DOHH2 (cell line): ENCODE results near the gene AMPD3.

ENCODE experiments used
- H3F3A ChIP-seq: fragments of 200-600 bp; sonication (generic), shearing (Covaris generic); 2 replicates; pipeline ENCODE4 v1.6.0; 2016; ENCODE audit warnings: antibody characterized with exemption, mild to moderate bottlenecking; ENCODE audit not compliant: control insufficient read depth, insufficient read depth
- H3K27ac ChIP-seq: fragments of 200-600 bp; sonication (generic); 2 replicates; pipeline ENCODE4 v1.5.1; 2014; ENCODE audit warnings: low read depth, mild to moderate bottlenecking, low read length, moderate library complexity
- H3K27me3 ChIP-seq: fragments of 200-600 bp; sonication (generic); 2 replicates; pipeline ENCODE4 v1.6.1; 2014; ENCODE audit warnings: mild to moderate bottlenecking, low read length, mixed read lengths; ENCODE audit not compliant: control insufficient read depth
- H3K36me3 ChIP-seq: fragments of 200-600 bp; sonication (generic); 2 replicates; pipeline ENCODE4 v1.6.1; 2014; ENCODE audit warnings: mild to moderate bottlenecking, low read length, moderate library complexity, mixed read lengths; ENCODE audit not compliant: control insufficient read depth
- H3K4me1 ChIP-seq: fragments of 200-600 bp; sonication (generic); 2 replicates; pipeline ENCODE4 v1.6.1; 2014; ENCODE audit warnings: mild to moderate bottlenecking, low read length, mixed read lengths; ENCODE audit not compliant: control insufficient read depth
- H3K4me2 ChIP-seq: fragments of 200-600 bp; sonication (generic); 2 replicates; pipeline ENCODE4 v1.6.0; 2014; ENCODE audit warnings: mild to moderate bottlenecking, low read length, moderate library complexity
- H3K4me3 ChIP-seq: fragments of 200-600 bp; sonication (generic); 2 replicates; pipeline ENCODE4 v1.5.1; 2014; ENCODE audit warnings: mild to moderate bottlenecking, low read length, mixed read lengths
- H3K79me2 ChIP-seq: fragments of 200-600 bp; sonication (generic); 2 replicates; pipeline ENCODE4 v1.6.1; 2014; ENCODE audit warnings: mild to moderate bottlenecking, low read length, mixed read lengths; ENCODE audit not compliant: control insufficient read depth
- H3K9me2 ChIP-seq: fragments of 200-600 bp; sonication (generic); replicated peaks from 2 replicates; pipeline ENCODE4 v1.6.1; 2014; ENCODE audit warnings: mild to moderate bottlenecking, low read length, mixed read lengths; ENCODE audit not compliant: control insufficient read depth
- H3K9me3 ChIP-seq: fragments of 200-600 bp; sonication (generic); 2 replicates; pipeline ENCODE4 v1.6.1; 2014; ENCODE audit warnings: antibody characterized with exemption, low read length, mixed read lengths; ENCODE audit not compliant: control insufficient read depth, insufficient read depth
- H4K20me1 ChIP-seq: fragments of 200-600 bp; sonication (generic); 2 replicates; pipeline ENCODE4 v1.6.0; 2014; ENCODE audit warnings: low read depth, mild to moderate bottlenecking, antibody characterized with exemption, low read length, moderate library complexity; ENCODE audit not compliant: control insufficient read depth, insufficient read depth
- EZH2phosphoT487 ChIP-seq: fragments of 200-600 bp; sonication (generic); IDR thresholded peaks from 2 replicates; pipeline ENCODE4 v1.6.1; 2017; ENCODE audit warnings: borderline replicate concordance, mild to moderate bottlenecking, antibody characterized with exemption, low read length, moderate library complexity, mixed read lengths
- TF ChIP-seq, protein P1 (sequence below): fragments of 200-600 bp; sonication (generic); IDR thresholded peaks from one replicate; pipeline ENCODE4 v1.5.1; 2014; ENCODE audit warnings: antibody characterized with exemption, mild to moderate bottlenecking, low read depth, low read length; ENCODE audit not compliant: poor library complexity, severe bottlenecking

The AMPD3 gene

GRCh38 chr11:10462746-10463300, 7.8 kb downstream of the AMPD3 start:
- H3K4me1 ChIP-seq, result peaks cover 32% of the 10 kb centered on the region
- no peak overlapping the region for H3K27ac ChIP-seq
- TF ChIP-seq, protein P1, sequence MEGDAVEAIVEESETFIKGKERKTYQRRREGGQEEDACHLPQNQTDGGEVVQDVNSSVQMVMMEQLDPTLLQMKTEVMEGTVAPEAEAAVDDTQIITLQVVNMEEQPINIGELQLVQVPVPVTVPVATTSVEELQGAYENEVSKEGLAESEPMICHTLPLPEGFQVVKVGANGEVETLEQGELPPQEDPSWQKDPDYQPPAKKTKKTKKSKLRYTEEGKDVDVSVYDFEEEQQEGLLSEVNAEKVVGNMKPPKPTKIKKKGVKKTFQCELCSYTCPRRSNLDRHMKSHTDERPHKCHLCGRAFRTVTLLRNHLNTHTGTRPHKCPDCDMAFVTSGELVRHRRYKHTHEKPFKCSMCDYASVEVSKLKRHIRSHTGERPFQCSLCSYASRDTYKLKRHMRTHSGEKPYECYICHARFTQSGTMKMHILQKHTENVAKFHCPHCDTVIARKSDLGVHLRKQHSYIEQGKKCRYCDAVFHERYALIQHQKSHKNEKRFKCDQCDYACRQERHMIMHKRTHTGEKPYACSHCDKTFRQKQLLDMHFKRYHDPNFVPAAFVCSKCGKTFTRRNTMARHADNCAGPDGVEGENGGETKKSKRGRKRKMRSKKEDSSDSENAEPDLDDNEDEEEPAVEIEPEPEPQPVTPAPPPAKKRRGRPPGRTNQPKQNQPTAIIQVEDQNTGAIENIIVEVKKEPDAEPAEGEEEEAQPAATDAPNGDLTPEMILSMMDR, result no peak
- TF ChIP-seq EZH2phosphoT487, result no peak
- no peak overlapping the region for H3K4me3 ChIP-seq
- H3K36me3 ChIP-seq, result peaks cover 43% of the 10 kb centered on the region
- H3K4me2 ChIP-seq, result no peak overlapping the region
- no peaks in the 10 kb centered on the region; the same call in 1 of the 2 replicates for H3F3A ChIP-seq
- H4K20me1 ChIP-seq, result no peaks in the 10 kb centered on the region
- peaks cover 14% of the 10 kb centered on the region for H3K79me2 ChIP-seq
- no peaks in the 10 kb centered on the region for H3K9me3 ChIP-seq
- no peaks in the 10 kb centered on the region for H3K9me2 ChIP-seq
- H3K27me3 ChIP-seq, result no peaks in the 10 kb centered on the region

DNA sequence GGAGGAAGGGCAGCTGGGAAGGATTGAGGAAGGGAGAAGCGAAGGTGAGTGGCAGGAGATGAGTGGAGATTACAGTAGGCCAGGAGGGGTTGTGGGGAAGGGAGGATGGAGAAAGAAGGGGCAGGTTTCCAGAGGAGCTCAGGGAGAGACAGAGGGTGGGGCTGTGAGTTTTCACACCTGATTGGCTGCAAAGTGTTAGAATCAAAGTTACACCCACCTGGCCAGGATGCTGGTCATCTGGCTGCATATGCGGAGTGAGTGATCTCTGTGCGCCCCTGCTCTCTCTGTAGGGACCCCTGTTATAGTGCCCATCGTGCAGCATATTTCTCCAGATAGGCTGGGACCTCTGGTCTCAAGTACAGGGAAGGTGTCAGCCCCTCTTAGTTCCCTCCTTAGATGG, 18.3 kb downstream of the AMPD3 start:
- no peaks in the 10 kb centered on the region for H3K4me1 ChIP-seq
- no peaks in the 10 kb centered on the region for H3K36me3 ChIP-seq
- no peak overlapping the region for H3K4me2 ChIP-seq
- no peaks in the 10 kb centered on the region for H3K9me2 ChIP-seq
- TF ChIP-seq, protein P1, result no peak
- TF ChIP-seq EZH2phosphoT487, result no peak
- no peaks in the 10 kb centered on the region for H3F3A ChIP-seq
- H3K27ac ChIP-seq, result no peak overlapping the region
- no peaks in the 10 kb centered on the region for H3K9me3 ChIP-seq
- no peaks in the 10 kb centered on the region for H4K20me1 ChIP-seq
- no peaks in the 10 kb centered on the region for H3K27me3 ChIP-seq
- no peak overlapping the region for H3K4me3 ChIP-seq
- H3K79me2 ChIP-seq, result no peaks in the 10 kb centered on the region

GRCh38 chr11:10474551-10474950, 19.5 kb downstream of the AMPD3 start:
- no peaks in the 10 kb centered on the region for H3K79me2 ChIP-seq
- H3K4me2 ChIP-seq, result no peak overlapping the region
- peaks cover 3% of the 10 kb centered on the region; the same call in 1 of the 2 replicates for H3K36me3 ChIP-seq
- no peaks in the 10 kb centered on the region for H3F3A ChIP-seq
- TF ChIP-seq, protein P1, result no peak
- TF ChIP-seq EZH2phosphoT487, result no peak
- H4K20me1 ChIP-seq, result no peaks in the 10 kb centered on the region
- H3K27me3 ChIP-seq, result no peaks in the 10 kb centered on the region
- no peaks in the 10 kb centered on the region for H3K9me2 ChIP-seq
- no peak overlapping the region for H3K27ac ChIP-seq
- no peaks in the 10 kb centered on the region for H3K9me3 ChIP-seq
- H3K4me3 ChIP-seq, result no peak overlapping the region
- H3K4me1 ChIP-seq, result no peaks in the 10 kb centered on the region
